ENCODE measurements around the gene MAP3K15. TPM values are rescaled to one million over a fixed set of nuclear protein-coding genes. Genes with fewer than 3 reads are reported as not detected.

Gene MAP3K15
- polyA plus RNA-seq, 1 donor (not counting 4 experiments of a cell fraction or from before 2014, with no cell fraction given) = 0.03 TPM

DNA sequence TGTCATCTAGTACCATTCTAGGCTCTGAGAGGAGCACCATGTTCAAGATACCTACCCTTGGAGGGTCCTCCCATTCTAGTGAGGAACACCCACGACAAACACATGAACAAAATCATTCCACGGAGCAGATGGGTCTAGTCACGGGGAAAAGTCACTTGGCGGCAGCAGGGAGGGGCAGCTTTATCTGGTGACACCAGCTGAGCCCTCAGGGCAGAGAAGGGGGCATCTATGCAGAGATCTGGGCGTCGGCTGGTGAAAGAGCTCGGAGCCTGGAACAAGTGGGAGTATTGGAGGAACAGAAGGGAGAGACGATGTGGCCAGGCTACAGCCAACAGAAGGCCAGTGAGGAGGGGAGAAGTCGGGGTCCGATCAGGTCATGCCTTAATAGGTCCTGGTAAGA lies 183.5 kb downstream of the MAP3K15 start:
- H3K36me3 ChIP-seq (ENCODE audit: control insufficient read depth in 2 of 2, extremely low read depth in 1 of 2, insufficient read depth in 2 of 2, low read length in 2 of 2) = no peaks in the 10 kb centered on the region
- no peak overlapping the region for H2AFZ ChIP-seq (ENCODE audit: control insufficient read depth, low read length)
- H3K9ac ChIP-seq (ENCODE audit: control insufficient read depth, extremely low read depth, insufficient read depth, low read length) = no peak overlapping the region
- no peak overlapping the region for H3K4me2 ChIP-seq (ENCODE audit: control insufficient read depth, extremely low read depth, insufficient read depth, low read depth, low read length)
- no peaks in the 10 kb centered on the region for H3K79me2 ChIP-seq (ENCODE audit: control insufficient read depth, insufficient read depth, low read length)
- no peak overlapping the region for H3K27ac ChIP-seq (ENCODE audit: control insufficient read depth, insufficient read depth, low read length)
- H3K27me3 ChIP-seq (ENCODE audit: control insufficient read depth, extremely low read depth, insufficient read depth, low read length) = no peaks in the 10 kb centered on the region
- H3K9me3 ChIP-seq (ENCODE audit: control insufficient read depth, low read depth, low read length) = no peaks in the 10 kb centered on the region
- dilution Hi-C loops (cut with MboI; ENCODE audit: extremely low pct_ligation_motif_present, low sequenced_read_pairs) = loop anchor here (25.0 kb wide), 1 partner anchor 920 kb away; no protein-coding TSS in a partner anchor
- H3K4me1 ChIP-seq (ENCODE audit: control insufficient read depth, extremely low read depth, insufficient read depth, low read length) = no peaks in the 10 kb centered on the region
- H3K9me1 ChIP-seq (ENCODE audit: control insufficient read depth, extremely low read depth, insufficient read depth, low read length) = no peaks in the 10 kb centered on the region
- FAIRE-seq (no peak), DNase-seq (ENCODE audit: low read depth, low spot score) (no peak)
- H3K4me3 ChIP-seq (ENCODE audit: control insufficient read depth in 2 of 3, extremely low read depth in 1 of 3, insufficient read depth in 2 of 3, low read depth in 1 of 3, low read length in 3 of 3) = no peak overlapping the region
- no peaks in the 10 kb centered on the region for H4K20me1 ChIP-seq (ENCODE audit: control insufficient read depth, extremely low read depth, insufficient read depth, low read length)
- no peak for TF ChIP-seq EZH2 (IDR thresholded peaks at IDR 0.05; ENCODE audit: low read length)
- TF ChIP-seq, protein P1, sequence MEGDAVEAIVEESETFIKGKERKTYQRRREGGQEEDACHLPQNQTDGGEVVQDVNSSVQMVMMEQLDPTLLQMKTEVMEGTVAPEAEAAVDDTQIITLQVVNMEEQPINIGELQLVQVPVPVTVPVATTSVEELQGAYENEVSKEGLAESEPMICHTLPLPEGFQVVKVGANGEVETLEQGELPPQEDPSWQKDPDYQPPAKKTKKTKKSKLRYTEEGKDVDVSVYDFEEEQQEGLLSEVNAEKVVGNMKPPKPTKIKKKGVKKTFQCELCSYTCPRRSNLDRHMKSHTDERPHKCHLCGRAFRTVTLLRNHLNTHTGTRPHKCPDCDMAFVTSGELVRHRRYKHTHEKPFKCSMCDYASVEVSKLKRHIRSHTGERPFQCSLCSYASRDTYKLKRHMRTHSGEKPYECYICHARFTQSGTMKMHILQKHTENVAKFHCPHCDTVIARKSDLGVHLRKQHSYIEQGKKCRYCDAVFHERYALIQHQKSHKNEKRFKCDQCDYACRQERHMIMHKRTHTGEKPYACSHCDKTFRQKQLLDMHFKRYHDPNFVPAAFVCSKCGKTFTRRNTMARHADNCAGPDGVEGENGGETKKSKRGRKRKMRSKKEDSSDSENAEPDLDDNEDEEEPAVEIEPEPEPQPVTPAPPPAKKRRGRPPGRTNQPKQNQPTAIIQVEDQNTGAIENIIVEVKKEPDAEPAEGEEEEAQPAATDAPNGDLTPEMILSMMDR (optimal IDR thresholded peaks at IDR 0.05 in 1 of 3, IDR thresholded peaks at IDR 0.05 in 1 of 3, conservative IDR thresholded peaks at IDR 0.05 in 1 of 3; ENCODE audit: extremely low read depth in 1 of 3, insufficient read depth in 2 of 3, low read length in 3 of 3) = no peak

DNA sequence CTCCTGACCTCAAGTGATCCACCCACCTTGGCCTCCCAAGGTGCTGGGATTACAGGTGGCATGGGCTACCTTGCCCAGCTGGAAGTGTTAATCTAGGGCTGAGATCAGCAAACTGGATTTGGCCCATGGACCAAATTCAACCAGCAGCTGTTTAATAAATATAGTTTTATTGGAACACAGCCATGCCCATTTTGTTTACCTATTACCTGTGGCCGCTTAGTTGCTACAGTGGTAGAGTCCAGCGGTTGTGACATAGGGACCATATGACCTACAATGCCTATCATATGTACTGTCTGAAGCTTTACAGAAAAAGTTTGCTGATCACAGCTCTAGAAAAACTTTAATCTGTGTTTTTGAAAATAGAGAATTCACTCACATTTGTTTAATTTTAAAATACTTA lies 188.7 kb downstream of the MAP3K15 start:
- no peak overlapping the region for H2AFZ ChIP-seq (ENCODE audit: control insufficient read depth, low read length)
- H3K9me1 ChIP-seq (ENCODE audit: control insufficient read depth, extremely low read depth, insufficient read depth, low read length) = no peaks in the 10 kb centered on the region
- no peaks in the 10 kb centered on the region for H3K27me3 ChIP-seq (ENCODE audit: control insufficient read depth, extremely low read depth, insufficient read depth, low read length)
- H3K4me3 ChIP-seq (ENCODE audit: control insufficient read depth in 2 of 3, extremely low read depth in 1 of 3, insufficient read depth in 2 of 3, low read depth in 1 of 3, low read length in 3 of 3) = no peak overlapping the region
- no peaks in the 10 kb centered on the region for H4K20me1 ChIP-seq (ENCODE audit: control insufficient read depth, extremely low read depth, insufficient read depth, low read length)
- no peak for TF ChIP-seq EZH2 (IDR thresholded peaks at IDR 0.05; ENCODE audit: low read length)
- TF ChIP-seq, protein P1 (optimal IDR thresholded peaks at IDR 0.05 in 1 of 3, IDR thresholded peaks at IDR 0.05 in 1 of 3, conservative IDR thresholded peaks at IDR 0.05 in 1 of 3; ENCODE audit: extremely low read depth in 1 of 3, insufficient read depth in 2 of 3, low read length in 3 of 3) = no peak
- FAIRE-seq = no peak
- H3K79me2 ChIP-seq (ENCODE audit: control insufficient read depth, insufficient read depth, low read length) = no peaks in the 10 kb centered on the region
- H3K4me2 ChIP-seq (ENCODE audit: control insufficient read depth, extremely low read depth, insufficient read depth, low read depth, low read length) = no peak overlapping the region
- no peak overlapping the region for H3K27ac ChIP-seq (ENCODE audit: control insufficient read depth, insufficient read depth, low read length)
- H3K36me3 ChIP-seq (ENCODE audit: control insufficient read depth in 2 of 2, extremely low read depth in 1 of 2, insufficient read depth in 2 of 2, low read length in 2 of 2) = no peaks in the 10 kb centered on the region
- DNase-seq (ENCODE audit: low read depth, low spot score) = no peak
- H3K9ac ChIP-seq (ENCODE audit: control insufficient read depth, extremely low read depth, insufficient read depth, low read length) = no peak overlapping the region
- dilution Hi-C loops (cut with MboI; ENCODE audit: extremely low pct_ligation_motif_present, low sequenced_read_pairs) = loop anchor here (25.0 kb wide), 1 partner anchor 914 kb away; no protein-coding TSS in a partner anchor
- H3K9me3 ChIP-seq (ENCODE audit: control insufficient read depth, low read depth, low read length) = no peaks in the 10 kb centered on the region
- H3K4me1 ChIP-seq (ENCODE audit: control insufficient read depth, extremely low read depth, insufficient read depth, low read length) = no peaks in the 10 kb centered on the region

Small RNA genes lying within 50 kb of the gene (small RNA-seq; reads per million reads assigned to genes)
- gene RF00019 (ENCODE audit: insufficient read length in 3 of 3, low read depth in 3 of 3, low replicate concordance in 1 of 3) = 0 reads per million in 3 experiments

Other genes starting within 250 kb of the MAP3K15 start
- gene PDHA1, start 171.6 kb downstream of the MAP3K15 start, polyA plus RNA-seq = 163 to 236 TPM (median 202 TPM) in 3 replicates

All from keratinocyte (primary cell).